Pulmonary artery endothelial cell (primary cell): Measurements from ENCODE around the gene MCRIP1. TPM values are rescaled to one million over a fixed set of nuclear protein-coding genes. Genes with fewer than 3 reads are reported as not detected.

Experiments
- DNase-seq: peaks from one replicate; pipeline ENCODE4 v3.0.0-alpha.2; 2011; ENCODE audit warnings: low read depth, low spot score
- total RNA-seq: library from RNA; depleted of rRNA; stranded (reverse); fragments of >200 nt; gene quantifications from 2 replicates; pipeline ENCODE4 v1.2.3, GENCODE V29; 2014

MCRIP1 gene
- total RNA-seq, 1 donor from 2014 or later: 149 TPM

DNA sequence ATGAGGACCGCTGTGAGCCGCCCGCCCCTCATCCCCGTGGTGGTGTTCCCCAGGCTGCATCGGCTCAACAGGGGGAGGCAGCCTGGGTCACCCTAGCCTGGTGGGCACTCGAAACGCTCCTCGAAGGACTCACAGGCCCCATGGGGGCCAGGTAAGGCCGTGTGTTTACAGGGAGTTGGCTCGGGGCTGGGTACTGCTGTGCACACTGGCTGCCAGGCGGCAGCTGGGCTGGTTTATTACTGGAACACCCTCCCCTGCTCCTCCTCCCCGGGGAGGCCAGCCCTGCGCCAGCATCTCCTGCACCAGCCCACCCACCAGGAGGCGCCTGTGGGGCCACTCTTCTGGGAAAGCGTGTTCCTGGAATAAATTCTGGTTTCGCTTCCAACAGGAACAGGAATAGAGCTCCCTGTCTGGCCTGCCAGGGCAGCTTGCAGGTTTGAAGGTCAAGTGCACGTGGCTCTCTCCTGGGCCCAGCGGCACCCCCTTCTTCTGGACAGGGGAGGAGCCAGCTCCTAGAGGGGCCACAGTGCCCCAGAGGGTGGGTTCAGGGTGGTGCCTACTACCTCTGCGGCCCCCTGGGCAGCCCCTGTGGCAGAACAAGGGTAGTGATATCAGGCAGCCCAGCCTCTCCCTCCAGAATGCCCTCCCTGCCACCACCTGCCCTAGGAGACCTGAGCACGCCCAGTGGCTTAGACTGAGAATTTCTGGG, 11.3 kb downstream of the MCRIP1 start:
- peak; percentile 24 for DNase-seq

DNA sequence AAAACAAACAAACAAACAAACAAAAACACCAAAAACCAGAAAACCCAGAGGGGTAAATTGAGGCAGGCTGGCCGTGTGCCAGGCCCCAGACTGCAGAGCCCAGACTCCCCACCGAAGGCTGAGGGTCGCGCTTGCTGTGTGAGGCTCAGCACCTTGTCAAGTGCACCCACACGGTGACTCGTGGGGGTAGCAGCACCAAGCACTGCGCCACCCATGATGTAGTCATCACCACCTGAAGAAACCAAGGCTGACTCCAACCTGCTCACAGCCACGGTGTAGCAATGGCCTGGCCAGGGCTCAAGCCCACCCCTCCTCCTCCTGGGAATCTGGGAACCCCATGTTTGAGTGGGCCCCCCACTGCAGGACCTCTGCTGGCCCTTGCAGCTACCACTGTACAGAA, 11.9 kb downstream of the MCRIP1 start:
- no peak for DNase-seq

DNA sequence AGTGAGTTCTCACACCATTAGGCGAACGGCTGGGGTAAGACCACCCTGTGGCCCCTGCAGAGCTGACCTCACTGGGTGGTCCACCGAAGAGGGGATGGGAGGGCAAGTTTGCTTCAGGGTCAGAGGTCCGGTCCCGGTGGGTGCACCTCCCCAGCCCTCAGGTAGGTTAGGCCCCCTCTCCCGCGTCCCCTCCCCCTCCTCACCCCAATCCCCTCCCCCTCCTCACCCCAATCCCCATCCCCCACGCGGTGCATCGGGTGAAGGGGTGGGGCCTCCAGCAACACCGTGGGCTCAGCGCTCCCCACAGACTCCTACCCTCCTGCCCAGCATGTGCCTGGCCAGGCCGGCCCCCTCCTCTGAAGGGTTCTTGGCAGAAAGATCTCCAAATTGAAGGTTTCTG, 13.4 kb downstream of the MCRIP1 start:
- no peak for DNase-seq

- no peak for DNase-seq
Measured at GRCh38 chr17:81817758-81818147, 15.3 kb downstream of the MCRIP1 start.

- DNase-seq: no peak
Measured at GRCh38 chr17:81815646-81815986, 17.5 kb downstream of the MCRIP1 start.

DNA sequence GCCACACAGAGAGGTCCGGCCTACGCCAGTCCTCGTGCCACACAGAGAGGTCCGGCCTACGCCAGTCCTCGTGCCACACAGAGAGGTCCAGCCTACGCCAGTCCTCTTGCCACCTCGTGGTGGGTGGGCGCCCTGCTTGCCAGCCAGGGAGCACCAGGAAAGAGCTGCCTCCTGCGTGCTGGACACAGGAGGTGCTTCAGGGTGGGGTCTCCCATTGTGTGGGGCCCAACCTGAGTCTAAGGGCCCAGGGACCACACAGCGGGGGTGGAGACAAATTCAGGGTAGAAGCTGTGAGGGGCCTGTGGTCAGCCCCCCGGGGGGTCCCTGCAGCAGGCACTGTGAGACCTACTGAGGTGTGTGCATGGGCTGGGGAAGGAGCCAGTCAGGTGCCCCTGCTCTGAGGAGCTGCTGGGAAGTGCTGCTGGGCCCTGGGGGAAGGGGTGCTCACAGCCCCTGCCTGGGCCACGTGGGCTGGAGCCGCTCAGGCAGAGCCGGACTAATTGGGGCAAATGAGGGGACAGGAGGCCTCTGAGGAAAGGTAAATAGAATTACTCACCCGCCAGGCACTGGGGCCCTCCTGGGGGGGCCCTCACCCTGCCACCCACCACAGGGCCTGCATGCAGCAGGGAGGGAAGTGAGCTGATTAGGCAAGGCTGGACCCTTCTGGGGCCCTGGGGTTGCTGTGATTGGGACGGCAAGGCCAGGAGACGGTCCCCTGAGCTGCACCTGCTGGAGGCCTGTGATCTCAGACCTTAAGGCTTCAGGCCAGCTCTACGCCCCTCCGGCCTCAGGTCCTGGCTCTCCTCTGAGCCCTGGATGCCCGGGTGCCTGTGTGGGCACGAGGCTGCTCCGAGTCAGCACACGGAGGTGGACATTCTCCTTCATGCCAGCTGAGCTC, 18.1 kb downstream of the MCRIP1 start:
- no peak for DNase-seq

GRCh38 chr17:81813861-81814683, 19.0 kb downstream of the MCRIP1 start:
- no peak for DNase-seq

GRCh38 chr17:81813371-81813684, 19.8 kb downstream of the MCRIP1 start:
- no peak for DNase-seq

- DNase-seq: no peak
Measured at GRCh38 chr17:81812571-81813370, 20.3 kb downstream of the MCRIP1 start.

GRCh38 chr17:81811705-81812570, 21.2 kb downstream of the MCRIP1 start:
- no peak for DNase-seq

- DNase-seq: no peak
Measured at GRCh38 chr17:81810892-81811704, 22.0 kb downstream of the MCRIP1 start.

- DNase-seq: no peak
Measured at GRCh38 chr17:81810476-81810875, 22.6 kb downstream of the MCRIP1 start.

DNA sequence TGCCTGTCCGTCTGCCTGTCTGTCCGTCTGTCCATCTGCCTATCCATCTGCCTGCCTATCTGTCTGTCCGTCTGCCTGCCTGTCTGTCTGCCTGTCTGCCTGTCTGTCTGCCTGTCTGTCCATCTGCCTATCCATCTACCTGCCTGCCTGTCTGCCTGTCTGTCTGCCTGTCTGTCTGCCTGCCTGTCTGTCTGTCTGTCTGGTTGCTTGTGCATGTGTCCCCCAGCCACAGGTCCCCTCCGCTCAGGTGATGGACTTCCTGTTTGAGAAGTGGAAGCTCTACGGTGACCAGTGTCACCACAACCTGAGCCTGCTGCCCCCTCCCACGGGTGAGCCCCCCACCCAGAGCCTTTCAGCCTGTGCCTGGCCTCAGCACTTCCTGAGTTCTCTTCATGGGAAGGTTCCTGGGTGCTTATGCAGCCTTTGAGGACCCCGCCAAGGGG, 23.5 kb downstream of the MCRIP1 start:
- no peak for DNase-seq

- no peak for DNase-seq
Measured at GRCh38 chr17:81808778-81809555, 24.1 kb downstream of the MCRIP1 start.

DNA sequence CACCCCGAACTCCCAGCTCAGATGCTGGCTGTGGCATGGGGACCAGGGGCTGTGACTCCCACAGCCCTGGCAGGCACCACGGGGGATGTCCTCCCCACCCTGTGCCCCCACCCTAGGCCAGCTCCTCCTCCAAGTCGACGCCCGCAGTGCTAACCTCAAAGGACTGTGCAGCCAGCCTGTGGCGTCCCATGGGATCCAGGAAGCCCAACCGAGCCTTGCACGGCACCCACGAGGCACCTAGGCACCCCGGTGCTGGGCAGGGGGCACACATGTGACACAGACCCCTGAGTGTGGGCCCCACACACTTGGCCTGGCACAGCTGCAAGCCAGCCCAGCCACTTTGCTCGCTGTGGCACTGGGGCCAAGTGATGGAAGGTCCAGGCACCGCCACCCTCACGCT, 25.3 kb downstream of the MCRIP1 start:
- no peak for DNase-seq

DNA sequence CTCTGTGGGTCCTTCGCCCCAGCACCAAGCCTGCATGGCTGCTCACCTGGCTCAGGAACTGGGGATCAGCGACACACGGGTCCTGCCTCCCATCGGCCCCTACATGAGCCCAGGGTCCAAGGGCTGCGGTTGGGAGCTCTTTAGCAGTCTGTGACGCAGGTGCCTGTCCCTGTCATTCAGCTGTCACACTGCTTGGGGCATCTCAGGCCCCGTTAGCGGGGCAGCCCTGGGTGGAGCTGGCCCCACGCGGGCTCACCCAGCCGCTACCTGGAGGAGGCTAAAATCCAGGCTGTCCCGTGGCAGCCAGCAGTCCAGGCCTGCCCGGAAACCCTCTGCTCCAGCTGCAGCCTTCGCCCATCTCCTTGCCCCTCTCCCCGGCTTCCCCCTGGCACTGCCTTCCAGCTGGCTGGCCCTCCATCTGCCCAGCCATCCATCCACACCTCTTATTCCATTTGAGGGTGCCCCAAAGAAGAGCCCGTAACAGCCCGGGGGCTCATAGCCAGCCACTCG, 25.8 kb downstream of the MCRIP1 start:
- DNase-seq: no peak

- DNase-seq: no peak
Measured at GRCh38 chr17:81806461-81807209, 26.5 kb downstream of the MCRIP1 start.
